Measurements from ENCODE around the gene STK4.

The STK4 gene

DNA sequence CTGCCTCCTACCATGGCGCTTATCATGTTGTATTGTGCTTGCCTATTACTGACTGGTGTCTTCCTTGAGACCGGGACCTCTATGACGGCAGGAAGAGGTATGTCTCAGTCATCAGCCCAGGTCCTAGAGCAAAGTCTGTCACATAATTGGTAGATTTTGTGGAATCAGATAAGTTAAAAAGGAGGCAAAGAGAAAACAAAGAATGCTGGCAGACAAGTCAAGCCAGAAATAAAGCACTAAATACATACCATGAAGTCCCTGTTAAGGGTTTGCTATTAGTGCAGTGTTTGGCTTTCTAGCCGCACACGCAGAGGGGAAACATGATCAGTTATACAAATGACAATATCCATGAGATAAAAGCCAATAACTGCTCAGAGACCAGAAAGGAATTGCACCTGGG lies 12.1 kb upstream of the STK4 start:
- DNase-seq (ENCODE audit: low read depth in 2 of 2): no peak

DNA sequence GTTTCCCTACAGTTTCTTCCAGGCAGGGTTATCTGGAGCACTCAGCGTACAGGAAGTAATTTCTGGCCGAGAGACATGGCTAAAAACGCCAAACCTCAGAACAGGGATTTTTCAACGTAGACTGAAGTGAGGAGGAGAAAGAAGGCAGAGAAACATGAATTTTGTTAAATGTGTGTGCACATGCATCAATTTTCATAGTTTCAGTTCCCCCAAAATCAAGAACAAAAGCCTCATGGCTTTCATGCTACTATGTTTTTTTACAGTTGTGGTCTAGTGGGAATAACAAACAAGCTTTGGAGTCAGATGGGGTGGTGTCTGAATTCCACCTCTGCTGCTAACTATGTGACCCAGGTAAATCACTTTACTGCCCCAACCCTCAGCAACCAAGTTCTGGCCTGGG lies 11.0 kb upstream of the STK4 start:
- no peak for DNase-seq (ENCODE audit: low read depth in 2 of 2)

DNA sequence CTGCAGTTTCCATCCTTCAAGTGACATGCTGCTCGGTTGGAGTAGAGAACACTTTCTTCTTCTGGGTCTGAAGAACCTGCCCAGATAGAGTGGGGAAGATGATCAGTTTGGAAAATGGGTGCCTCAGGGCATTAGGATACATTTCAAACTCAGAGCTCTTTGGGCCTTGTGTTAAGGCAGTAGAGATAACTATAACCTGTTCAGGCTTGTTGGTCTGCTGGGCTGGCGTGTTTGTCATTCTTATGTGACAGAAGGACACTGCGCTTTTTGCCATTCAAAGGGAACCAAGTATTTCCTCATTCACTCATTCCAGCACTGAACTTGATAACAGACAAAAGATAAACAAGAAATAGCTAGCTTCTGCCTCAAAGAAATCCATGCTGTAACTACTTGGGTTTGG lies 9.9 kb upstream of the STK4 start:
- no peak for DNase-seq (ENCODE audit: low read depth in 2 of 2)

DNA sequence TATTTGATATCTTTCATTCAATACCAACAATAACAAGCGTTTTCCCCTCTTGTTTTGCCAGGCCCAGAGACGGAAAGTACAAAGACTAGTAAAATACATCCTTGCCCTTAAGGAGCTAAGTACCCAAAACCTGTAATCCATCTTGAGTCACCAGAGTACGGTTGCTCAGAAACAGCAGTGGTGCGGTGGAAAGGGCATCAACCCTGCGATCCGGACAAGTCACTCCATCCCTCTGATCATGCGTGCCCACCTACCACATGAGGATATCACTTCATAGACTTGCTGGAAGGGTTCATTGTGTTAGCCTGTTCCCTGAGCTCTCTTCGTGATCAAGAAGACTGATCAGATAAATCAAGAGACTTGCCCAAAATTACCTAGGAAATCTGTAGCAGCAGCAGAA lies 8.0 kb upstream of the STK4 start:
- DNase-seq (ENCODE audit: low read depth in 2 of 2): no peak

DNA sequence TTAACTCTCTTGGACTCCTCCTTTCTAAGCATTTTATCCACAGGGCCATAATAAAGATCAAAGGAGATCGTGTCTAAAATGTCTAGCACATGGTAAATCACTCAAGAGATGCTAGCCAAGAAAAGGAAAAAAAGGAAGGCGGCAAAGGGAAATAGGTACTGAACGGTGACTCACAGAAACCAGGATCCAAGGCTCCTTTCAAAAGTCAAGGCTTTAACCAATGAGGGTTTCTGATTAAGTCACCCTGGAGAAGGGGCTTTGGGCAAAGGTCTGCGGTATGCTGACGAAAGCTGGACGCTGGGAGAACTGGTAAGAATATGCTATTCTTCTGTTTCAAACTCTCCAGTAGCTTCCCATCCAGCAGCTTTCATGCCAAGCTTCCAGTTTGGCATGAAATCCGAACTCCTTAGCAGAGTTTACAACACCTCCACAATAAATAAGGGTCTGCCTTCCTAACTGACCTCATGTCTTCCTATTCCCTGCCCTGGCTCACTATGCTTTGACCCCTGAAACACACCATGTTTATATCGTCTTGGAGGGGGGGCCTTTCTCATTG lies 7.2 kb upstream of the STK4 start:
- no peak for DNase-seq (ENCODE audit: low read depth in 2 of 2)

DNA sequence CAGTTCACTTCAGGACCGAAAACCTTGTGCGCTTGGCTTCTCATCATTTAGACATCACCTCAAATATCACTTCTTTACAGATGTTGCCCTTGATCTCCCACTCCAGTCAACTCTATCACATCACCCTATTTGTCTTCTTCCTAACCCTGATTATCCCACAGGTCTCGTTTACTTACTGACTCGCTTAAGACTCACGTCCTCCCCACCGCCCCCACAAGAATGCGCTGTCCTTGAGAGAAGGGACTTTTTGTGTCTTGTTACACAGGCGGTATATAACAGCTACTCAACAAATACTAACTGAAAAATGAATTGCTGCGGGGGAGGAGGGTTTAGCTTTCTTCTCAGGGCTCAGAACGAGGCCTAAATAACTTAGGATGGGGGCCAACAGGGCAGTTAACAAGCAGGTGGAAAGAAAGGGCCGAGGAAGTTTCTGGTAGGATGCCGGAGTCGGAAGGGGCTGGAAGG lies 6.6 kb upstream of the STK4 start:
- peak; percentile 53 to 80 for DNase-seq (ENCODE audit: low read depth in 2 of 2)

DNA sequence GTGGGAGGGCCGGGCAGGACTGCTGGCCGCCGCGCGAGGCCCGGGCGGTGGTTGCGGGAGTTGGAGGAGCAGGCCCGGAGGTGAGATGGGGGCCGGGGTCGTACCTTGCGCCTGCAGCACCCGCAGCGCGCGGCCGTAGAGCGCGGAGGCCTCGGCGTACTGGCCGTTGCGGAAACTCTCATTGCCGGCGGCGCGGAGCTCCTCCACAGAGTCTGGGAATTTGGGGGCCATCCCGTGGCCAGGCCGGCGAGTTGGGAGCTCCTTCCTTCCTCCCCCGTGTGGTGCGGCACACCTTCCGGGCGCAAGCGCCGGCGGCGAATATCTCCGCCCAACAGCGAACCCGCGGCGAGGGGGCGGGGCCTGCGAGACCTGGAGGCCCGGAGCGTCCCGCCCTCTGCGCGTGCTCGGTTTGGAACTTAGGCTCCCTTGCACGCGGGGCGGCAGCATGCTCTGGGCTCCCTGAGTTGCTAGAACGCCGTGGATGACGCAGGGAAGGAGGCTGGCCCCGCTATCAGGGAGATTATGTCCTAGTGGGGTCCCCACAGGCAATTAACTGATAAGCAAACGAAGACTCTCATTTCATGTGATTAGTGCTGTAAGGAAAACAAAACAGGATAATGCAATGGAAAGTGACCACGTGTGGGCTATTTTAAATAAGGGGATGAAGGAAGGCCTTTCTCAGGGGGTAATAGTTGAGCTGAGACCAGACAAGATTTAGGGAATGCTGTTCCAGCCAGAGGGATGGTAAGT lies 6.0 kb upstream of the STK4 start, which contains the start of gene TOMM34:
Gene TOMM34, minus strand, starts transcription at position 295 of the 750 bp plus-strand sequence. Its CDS starts 64 bp downstream, at position 231.
- DNase-seq (ENCODE audit: low read depth in 2 of 2): peak; percentile 90 to 93

DNA sequence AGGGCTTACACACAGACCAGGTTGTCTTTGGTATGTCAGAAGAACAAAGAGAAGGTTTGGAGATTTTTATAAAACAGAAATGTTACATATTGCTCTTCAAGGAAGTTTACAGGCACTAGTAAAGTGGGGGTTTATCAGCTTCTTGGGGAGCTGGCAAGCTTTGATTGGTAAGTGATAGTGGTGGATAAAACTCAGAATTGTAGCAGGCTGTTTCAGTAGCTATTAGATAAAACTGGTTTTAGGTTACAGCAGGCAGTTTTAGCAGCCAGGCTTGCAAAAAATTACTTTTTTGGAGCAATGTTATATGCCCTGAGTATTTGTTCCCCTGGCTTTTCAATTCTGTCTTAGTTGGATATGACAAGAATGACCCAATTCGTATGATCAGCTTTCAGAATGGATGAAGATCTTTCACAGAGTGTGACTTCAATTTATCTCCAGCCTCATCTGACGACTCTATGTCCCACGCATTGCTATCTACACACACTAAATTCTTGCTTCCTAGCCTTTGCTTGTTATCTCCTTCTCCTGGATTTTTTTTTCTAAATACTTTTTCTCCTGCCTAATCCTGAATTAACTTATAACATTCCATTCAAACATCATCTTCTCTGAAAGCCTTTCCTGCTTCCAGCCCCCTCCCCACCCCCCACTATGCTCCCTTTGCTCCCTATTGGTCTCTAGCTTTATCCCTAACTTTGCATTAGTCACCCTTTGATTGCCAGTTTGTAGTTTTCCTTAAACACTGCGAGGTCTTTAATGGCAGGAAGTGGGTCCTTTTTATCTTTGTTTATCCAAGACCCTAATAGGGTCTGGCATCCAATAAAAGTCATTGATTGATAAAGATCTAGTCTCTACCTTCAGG lies 5.1 kb upstream of the STK4 start:
- no peak for DNase-seq (ENCODE audit: low read depth in 2 of 2)

DNA sequence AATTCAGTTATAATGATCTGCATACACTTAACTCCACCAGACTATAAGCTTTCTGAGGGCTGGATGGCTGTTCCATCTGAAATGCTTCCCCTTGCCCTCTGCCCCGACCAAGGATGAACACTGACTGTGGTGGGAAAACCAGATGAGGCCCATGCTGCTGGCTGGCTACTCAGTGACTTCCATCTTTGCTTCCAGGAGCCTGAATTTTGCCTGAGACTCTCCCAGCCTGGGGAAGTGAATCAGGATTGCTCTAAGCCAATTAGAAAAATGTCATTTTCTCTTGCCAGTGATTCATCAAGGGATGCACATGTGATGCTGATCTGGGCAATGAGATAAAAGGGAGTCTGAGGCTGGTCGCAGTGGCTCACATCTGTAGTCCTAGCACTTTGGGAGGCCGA lies 4.4 kb upstream of the STK4 start:
- no peak for DNase-seq (ENCODE audit: low read depth in 2 of 2)

DNA sequence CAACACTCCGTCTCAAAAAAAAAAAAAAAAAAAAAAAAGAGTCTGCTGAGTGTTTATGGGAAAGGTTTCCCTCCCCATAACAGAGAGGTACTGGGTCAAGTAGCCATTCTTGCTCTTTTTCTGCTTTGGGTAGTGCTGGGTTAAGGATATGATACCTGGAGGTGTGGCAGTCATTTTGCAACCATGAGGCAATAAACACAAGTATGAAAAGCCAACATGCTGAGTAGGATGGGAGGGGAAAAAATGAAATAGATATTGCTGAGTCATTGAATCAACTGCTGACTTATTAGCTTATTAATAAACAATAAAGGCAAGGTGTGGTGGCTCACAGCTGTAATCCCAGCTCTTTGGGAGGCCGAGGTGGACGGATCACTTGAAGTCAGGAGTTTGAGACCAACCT lies 3.8 kb upstream of the STK4 start:
- no peak for DNase-seq (ENCODE audit: low read depth in 2 of 2)

DNA sequence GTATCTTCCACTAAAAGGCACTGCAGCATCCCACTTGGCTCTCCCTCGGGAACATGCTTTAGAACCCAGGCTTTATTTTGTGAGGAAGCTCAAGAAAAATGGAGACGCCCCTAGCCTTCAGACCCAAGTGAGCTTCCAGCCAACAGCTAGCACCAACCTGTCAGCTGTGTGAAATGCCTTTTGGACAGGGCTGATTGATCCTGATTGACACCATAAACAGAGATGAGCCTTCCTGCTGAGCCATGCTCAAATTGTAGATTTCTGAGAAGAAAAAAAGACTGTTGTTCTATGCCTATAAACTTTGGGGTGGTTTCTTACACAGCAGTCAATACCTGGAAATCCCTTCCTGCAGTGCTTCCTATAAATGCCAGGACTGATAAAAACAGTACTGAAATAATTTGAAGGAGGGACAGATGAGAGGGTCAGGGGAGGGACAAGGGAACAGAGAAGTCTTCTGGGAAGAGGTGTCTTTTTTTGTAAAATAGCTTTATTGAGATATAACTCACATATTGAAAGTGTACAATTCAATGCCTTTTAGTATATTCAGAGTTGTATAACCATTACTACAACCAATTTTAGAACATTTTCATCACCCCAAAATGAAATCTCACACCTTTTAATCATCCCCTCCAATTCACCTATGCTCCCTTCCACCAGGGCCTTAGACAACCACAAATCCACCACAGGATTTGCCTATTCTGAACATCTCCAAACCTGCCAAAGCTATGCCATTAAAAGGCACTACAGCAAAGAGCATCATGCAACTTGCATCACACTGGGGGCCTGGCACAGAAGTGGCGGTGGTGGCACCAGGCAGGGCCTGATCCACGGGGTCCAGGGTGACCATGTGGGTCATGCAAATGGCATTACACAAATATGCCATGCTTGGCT lies 2.7 kb upstream of the STK4 start:
- no peak for DNase-seq (ENCODE audit: low read depth in 2 of 2)

DNA sequence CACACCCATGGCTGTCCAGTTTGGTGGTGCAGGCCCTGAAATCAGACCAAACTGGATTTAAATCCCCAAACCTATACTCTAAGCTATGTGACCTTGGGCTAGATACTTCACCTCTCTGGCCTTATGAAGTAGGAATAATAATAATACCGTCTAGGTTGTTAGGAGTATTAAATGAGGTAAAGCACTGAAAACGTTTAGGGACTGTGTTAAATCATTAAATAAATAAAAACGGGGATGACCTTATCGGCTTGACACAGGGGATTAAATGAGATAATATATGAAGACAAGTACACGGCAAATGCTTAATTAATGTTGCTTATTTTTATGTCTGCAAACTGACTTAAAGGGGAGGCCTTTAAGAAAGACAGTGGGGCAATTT lies 672 bp upstream of the STK4 start:
- no peak for DNase-seq (ENCODE audit: low read depth in 2 of 2)

DNA sequence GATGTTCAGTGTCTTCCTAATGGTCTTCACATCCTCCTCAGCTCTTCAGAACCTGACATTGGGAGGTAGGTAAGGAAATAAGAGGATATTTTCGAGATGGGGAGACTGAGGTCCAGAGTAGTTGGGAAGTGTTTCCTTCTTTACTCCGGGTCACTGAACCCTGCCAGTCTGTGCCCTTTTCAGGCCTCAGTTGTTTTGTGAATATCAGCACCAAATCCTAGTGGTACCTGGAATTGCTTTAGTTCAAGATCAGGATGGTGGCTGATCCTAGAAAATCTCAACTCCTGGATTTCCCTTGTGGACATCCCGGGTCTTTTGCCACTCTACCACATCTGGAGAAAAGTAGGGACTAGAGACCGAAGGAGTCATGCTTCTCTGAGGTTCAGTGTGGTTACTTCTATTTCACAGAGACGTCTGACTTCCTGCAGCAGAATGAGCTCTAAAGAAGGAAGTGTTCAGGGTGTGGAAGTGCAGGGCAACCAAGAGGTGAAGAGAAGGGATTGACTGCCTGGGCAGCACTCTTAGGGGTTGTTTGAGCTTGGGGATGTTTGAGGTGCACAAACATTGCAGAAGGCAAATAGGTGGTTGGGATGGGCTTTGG lies 995 bp downstream of the STK4 start:
- no peak for DNase-seq (ENCODE audit: low read depth in 2 of 2)

DNA sequence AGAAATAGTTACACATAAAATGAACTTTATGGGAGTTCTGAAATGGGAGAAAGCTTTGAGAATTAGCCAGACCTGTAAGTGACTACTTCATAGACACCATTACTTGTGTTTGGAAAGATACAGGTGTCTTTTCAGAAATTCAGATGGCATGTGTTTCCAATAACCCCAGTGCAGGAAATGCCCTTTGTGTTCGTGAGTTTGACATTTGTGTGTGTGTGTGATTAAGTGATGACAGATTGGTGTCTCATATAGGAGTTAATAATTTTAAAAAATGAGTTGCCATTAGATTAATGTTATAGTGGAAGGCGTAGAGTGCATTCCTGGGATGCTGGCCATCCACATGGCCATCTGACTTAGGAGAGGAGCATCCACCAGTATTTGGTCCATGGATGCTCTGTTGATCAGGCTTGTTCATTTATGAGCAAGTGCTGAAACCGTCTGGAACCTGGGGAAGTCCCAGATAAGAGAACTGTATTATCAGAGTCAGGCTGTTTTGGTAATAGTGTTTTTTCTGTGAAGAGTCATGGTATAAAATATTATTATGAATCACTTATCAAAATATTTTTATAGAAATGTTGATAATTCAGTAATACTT lies 3.1 kb downstream of the STK4 start:
- DNase-seq (ENCODE audit: low read depth in 2 of 2): no peak

DNA sequence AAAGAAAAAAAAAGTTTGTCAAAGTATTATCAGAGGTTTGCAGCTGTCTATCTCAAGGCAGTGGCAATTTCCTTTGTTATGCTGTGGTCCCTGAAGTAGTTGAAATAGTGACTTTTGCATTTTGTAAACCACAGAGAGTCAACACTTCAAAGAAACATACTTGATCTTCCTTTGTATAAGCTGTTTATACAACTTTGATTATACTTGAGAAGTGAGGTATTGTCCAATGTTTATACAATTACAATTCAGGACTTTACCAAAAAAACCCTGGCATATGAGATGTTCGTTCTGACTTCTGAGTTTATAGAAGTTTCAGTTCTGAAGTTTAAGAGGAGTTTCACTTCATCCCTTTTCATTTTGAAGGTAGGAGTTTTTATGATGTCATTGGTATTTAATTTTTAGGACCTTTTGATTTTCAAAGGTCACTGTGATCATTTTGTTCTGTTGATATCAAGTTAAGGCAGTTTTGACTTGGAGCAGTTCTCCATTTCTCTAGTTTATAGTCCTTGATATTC lies 4.0 kb downstream of the STK4 start:
- no peak for DNase-seq (ENCODE audit: low read depth in 2 of 2)

DNA sequence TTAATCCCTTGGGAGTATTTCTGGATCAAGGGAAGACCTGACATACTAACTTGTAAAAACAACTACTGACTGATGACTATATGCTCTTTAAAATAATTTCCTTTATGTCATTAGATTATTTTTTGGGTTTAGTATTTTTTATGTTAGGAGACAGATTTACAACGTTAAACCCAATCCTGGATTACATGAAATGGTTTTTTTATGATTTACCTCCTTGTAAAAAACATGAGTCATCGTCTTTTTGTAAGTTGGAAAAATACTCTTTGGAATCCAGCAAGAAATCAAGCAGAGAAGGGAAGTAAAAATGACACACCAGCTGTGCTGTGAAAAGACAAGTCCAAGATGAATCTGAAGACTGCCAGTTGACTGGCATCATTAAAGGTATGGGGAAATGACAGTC lies 6.7 kb downstream of the STK4 start:
- no peak for DNase-seq (ENCODE audit: low read depth in 2 of 2)

DNA sequence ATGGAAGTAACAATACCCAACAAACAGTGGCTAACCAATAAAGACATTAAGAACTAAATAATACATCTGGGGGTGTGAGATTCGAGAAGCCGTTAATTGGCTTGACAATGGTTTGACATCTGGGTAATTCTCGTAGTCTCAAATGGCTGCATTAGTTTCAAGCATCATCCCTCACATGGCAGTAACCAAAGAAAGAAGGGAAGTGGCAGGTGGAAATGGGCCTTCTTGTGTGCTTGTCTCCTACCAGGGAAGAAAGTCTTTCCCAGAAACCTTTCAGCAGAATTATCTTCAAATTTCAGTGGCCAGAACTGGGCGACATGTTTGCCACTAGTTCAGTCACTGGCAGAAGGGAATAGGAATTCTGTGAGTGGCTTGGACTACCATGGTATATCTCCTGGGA lies 10.4 kb downstream of the STK4 start:
- no peak for DNase-seq (ENCODE audit: low read depth in 2 of 2)

DNA sequence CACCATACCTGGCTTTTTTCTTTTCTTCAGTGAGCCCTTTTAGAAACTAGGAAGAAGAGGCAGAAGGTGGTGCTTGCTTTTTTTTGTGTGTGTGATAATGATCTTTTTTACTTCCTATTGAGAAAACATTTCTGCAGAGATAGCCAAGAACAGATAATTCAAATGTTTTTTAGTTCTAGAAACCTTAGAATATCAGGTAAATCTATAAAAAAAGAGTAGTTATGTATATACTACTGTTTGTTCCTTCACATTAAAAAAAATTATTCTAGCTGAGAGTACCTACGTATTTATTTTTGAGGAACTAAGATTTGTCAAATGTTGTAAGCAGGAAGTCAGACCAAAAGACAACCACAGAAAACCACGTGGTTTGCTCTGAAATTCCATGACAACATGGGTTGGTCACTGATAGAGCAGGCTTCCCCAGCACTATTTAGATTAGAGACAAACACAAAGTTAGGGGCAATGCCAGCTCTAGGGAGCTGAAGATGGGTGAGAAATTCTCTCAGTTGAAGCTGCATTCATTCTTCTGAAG lies 12.8 kb downstream of the STK4 start:
- DNase-seq (ENCODE audit: low read depth in 2 of 2): peak; percentile 28 to 66

DNA sequence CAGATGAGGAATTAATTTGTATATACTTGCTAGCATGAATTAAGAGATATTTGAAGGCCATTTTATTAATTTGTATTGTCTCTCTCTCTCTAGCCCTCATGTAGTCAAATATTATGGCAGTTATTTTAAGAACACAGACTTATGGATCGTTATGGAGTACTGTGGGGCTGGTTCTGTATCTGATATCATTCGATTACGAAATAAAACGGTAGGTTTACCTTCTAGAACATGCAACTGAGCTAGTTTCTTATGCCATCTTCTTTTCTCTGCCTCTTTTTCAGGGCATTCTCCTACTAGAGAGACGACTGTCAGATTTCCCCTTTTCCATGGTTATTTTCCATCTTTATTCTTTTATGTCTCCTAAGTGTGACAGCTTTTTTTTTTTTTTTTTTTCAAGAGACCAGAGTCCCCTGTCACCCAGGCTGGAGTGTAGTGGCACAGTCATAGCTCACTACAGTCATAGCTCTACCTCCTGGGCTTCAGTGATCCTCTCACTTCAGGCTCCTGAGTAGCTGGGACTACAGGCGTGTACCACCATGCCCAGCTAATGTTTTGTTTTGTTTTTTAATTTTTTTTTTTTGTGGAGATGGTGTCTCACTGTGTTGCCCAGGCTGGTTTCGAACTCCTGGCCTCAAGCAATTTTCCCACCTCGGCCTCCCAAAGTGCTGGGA lies 15.6 kb downstream of the STK4 start:
- no peak for DNase-seq (ENCODE audit: low read depth in 2 of 2)
